Naive thymus-derived CD4-positive, alpha-beta T cell (primary cell): ENCODE data around the gene WDR49. TPM values are rescaled to one million over a fixed set of nuclear protein-coding genes. Genes with fewer than 3 reads are reported as not detected.

Experiments
- ATAC-seq: fragments of 150-1000 bp; cut with Tn5 transposase; 2 replicates; pipeline ENCODE4 v1.10.0; 2021; ENCODE audit warnings: mild to moderate bottlenecking, moderate library complexity
- CTCF ChIA-PET: fragments of 350-600 bp; sonication (Branson Sonifier 250); formaldehyde crosslinking; loops from one replicate; lab custom pipeline; 2021; ENCODE audit warnings: antibody characterized with exemption; lab: Charles Lee
- POLR2A ChIA-PET: fragments of 350-600 bp; sonication (Branson Sonifier 250); formaldehyde crosslinking; loops from one replicate; lab custom pipeline; 2021; ENCODE audit warnings: antibody characterized with exemption, inconsistent platforms; lab: Charles Lee
- DNase-seq, 9 donors: peaks; one replicate each; pipeline versions ENCODE4 v3.0.0 to v3.0.0-alpha.2; 2020 to 2022; ENCODE audit warnings: mixed read lengths in 1 of 9
- H3K27ac ChIP-seq: one replicate; pipeline ENCODE4 v1.7.0; 2013; ENCODE audit warnings: mild to moderate bottlenecking, low read depth, low read length, moderate library complexity
- H3K27me3 ChIP-seq, 2 donors: one replicate each; pipeline ENCODE4 v1.7.0; 2013; ENCODE audit warnings: low read length in 2 of 2, mild to moderate bottlenecking in 2 of 2, moderate library complexity in 2 of 2; ENCODE audit not compliant: control insufficient read depth in 2 of 2, insufficient read depth in 2 of 2
- H3K36me3 ChIP-seq, 3 experiments: 1 replicate in 2 of 3; 2 replicates in 1 of 3; pipeline ENCODE4 v1.7.0; 2013; ENCODE audit warnings: low read length in 3 of 3, mild to moderate bottlenecking in 3 of 3, moderate library complexity in 1 of 3; ENCODE audit not compliant: insufficient read depth in 3 of 3, control insufficient read depth in 2 of 3
- H3K4me1 ChIP-seq, 2 donors: one replicate each; pipeline ENCODE4 v1.7.0; 2013; ENCODE audit warnings: low read length in 2 of 2, mild to moderate bottlenecking in 2 of 2, moderate library complexity in 1 of 2; ENCODE audit not compliant: control insufficient read depth in 2 of 2, insufficient read depth in 2 of 2
- H3K4me3 ChIP-seq: 2 replicates; pipeline ENCODE4 v1.7.0; 2013; ENCODE audit warnings: mild to moderate bottlenecking, low read length
- H3K9me3 ChIP-seq, 3 experiments: 1 replicate in 2 of 3; 2 replicates in 1 of 3; pipeline ENCODE4 v1.7.0; 2013; ENCODE audit warnings: low read length in 3 of 3; ENCODE audit not compliant: control insufficient read depth in 2 of 3
- H3K27ac Mint-ChIP-seq, 9 donors: one replicate each; pipeline ENCODE4 v1.8.0; 2020 to 2022; ENCODE audit warnings: mixed read lengths in 9 of 9, mild to moderate bottlenecking in 8 of 9, moderate library complexity in 5 of 9, inconsistent platforms in 2 of 9
- H3K27me3 Mint-ChIP-seq, 5 donors: one replicate each; pipeline ENCODE4 v1.8.0; 2021 to 2022; ENCODE audit warnings: mixed read lengths in 5 of 5, mild to moderate bottlenecking in 1 of 5
- H3K36me3 Mint-ChIP-seq, 5 donors: one replicate each; pipeline ENCODE4 v1.8.0; 2020 to 2022; ENCODE audit warnings: mixed read lengths in 5 of 5, mild to moderate bottlenecking in 3 of 5, inconsistent platforms in 1 of 5
- H3K4me1 Mint-ChIP-seq, 7 donors: one replicate each; pipeline ENCODE4 v1.8.0; 2020 to 2022; ENCODE audit warnings: mixed read lengths in 7 of 7, mild to moderate bottlenecking in 3 of 7, inconsistent platforms in 1 of 7
- H3K4me3 Mint-ChIP-seq, 10 donors: one replicate each; pipeline ENCODE4 v1.8.0; 2020 to 2022; ENCODE audit warnings: mild to moderate bottlenecking in 10 of 10, mixed read lengths in 10 of 10, moderate library complexity in 6 of 10, inconsistent platforms in 2 of 10
- H3K9me3 Mint-ChIP-seq, 11 donors: one replicate each; pipeline ENCODE4 v1.8.0; 2020 to 2022; ENCODE audit warnings: mixed read lengths in 11 of 11, mild to moderate bottlenecking in 4 of 11, inconsistent platforms in 1 of 11, moderate library complexity in 1 of 11
- intact Hi-C, 2 donors: fragments of 100-400 bp; cut with micrococcal nuclease; formaldehyde crosslinking; loops; one replicate each; pipeline ENCODE4 v1.15.1; 2023
- polyA plus RNA-seq, 2 donors: library from polyadenylated mRNA; unstranded; fragments of 300-500 nt; fragmentation: Illumina TruSeq; gene quantifications; one replicate each; pipeline ENCODE4 v1.2.3, GENCODE V29; 2021
- total RNA-seq, 6 experiments: library from RNA in 5 of 6; stranded (reverse) in 5 of 6; gene quantifications; 1 replicate in 5 of 6; 2 replicates in 1 of 6; pipeline ENCODE4 v1.2.3 and lab custom pipeline; 2021 to 2026

WDR49 gene
- total and polyA plus RNA-seq, 7 experiments from 2014 or later: 0.11 to 2.4 (median 0.29) TPM; not detected in 2

DNA sequence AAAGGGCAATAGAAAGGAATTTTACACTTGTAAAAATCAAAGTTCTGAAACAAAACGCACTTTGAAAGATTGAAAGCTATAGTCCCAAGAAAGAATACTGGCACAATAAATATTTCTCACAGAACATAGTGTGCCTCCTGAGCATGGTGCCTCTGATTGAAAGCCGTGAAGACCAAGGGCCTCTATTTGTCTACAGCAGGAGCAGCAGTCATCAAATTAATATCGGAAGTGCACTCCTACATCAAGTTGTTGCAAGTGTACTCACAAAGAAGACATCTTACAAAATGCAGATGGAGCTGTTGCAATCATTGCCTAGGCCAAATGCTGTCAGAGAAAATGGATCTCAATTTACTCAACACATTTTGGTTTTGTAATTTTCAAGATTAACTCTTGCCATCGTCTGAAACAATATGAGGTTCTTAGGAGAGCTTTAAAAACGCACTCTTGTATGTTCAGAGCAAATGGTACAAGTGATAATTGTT, 9.2 kb upstream of the WDR49 start:
- H3K4me3 Mint-ChIP-seq: no peak overlapping the region
- H3K4me1 Mint-ChIP-seq: no peaks in the 10 kb centered on the region
- ATAC-seq: no peak

DNA sequence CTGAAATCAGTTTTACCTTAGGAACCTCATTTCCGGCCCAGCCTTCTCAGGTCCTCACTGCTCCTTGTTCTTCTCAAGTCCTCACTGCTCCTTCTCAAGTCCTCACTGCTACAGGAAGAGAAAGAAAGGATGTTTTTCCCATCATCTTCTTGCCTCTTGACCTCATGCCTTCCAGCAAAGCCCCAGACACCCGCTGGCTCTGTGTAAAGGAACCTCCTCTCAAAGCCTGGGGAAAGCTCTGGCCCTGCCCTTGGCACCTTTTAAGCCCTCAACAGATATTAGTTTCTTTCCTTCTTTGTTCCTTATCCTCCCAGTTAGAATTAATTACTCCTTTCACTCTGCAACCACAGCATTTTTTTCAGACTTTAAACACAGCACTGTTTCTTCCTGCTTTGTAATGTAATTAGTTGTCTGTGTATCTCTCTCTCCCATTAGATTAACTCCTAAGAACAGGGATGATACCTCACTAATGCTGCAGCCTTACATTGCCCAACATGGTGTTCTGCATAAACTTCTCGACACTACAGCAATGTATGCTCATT, 4.0 kb upstream of the WDR49 start:
- H3K4me1 ChIP-seq: no peaks in the 10 kb centered on the region
- intact Hi-C loops: no loop called here
- no peak overlapping the region for H3K4me3 Mint-ChIP-seq
- H3K9me3 Mint-ChIP-seq: peaks cover 0 to 5% (median 0%) of the 10 kb centered on the region in 11 donors
- CTCF ChIA-PET: no interaction called here
- H3K27ac ChIP-seq: no peak overlapping the region
- no peak overlapping the region for H3K4me3 ChIP-seq
- H3K36me3 ChIP-seq: no peaks in the 10 kb centered on the region
- POLR2A ChIA-PET: no interaction called here
- no peaks in the 10 kb centered on the region for H3K9me3 ChIP-seq
- H3K36me3 Mint-ChIP-seq: no peaks in the 10 kb centered on the region
- no peak for ATAC-seq
- peaks cover 0 to 6% (median 2%) of the 10 kb centered on the region in 7 donors for H3K4me1 Mint-ChIP-seq
- no peak overlapping the region for H3K27ac Mint-ChIP-seq
- H3K27me3 Mint-ChIP-seq: peaks cover 3 to 17% (median 8%) of the 10 kb centered on the region in 5 donors
- no peak for DNase-seq
- no peaks in the 10 kb centered on the region for H3K27me3 ChIP-seq

More for the DNA sequence above, 9.2 kb upstream of the WDR49 start:
- Histone ChIP-seq H3K4me3 (no peak overlapping the region), H3K4me1 (no peaks in the 10 kb centered on the region), H3K27ac (no peak overlapping the region), H3K36me3 (no peaks in the 10 kb centered on the region), H3K27me3 (no peaks in the 10 kb centered on the region), H3K9me3 (no peaks in the 10 kb centered on the region)
- H3K27me3 Mint-ChIP-seq: peaks cover 0 to 6% (median 3%) of the 10 kb centered on the region in 5 donors
- H3K36me3 Mint-ChIP-seq: peaks cover 0 to 3% (median 0%) of the 10 kb centered on the region in 5 donors
- no peak for DNase-seq
- POLR2A ChIA-PET: no interaction called here
- CTCF ChIA-PET: no interaction called here
- intact Hi-C loops: no loop called here
- H3K9me3 Mint-ChIP-seq: peaks cover 0 to 12% (median 3%) of the 10 kb centered on the region in 11 donors
- peak overlapping the region in 2 of 9 donors; percentile 14 for H3K27ac Mint-ChIP-seq

DNA sequence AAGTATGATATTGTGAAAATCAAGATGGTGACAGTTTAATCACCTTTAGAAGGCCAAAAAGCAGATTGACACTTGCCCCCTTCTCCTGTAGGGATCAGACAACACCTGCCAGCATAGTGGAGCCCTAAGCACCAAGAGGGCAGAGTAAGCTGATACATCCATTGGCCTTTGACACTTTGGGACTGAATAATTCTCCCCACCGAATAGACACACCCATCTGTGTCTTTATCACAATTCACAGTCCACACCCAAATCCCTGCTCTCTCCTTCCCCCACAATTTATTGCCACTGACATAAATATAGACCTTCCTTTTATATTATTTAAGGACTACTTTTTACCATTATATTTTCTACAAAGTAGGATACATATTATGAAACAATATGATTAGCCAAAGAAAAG, 3.1 kb upstream of the WDR49 start:
- ATAC-seq (no peak), DNase-seq (no peak)
- Histone ChIP-seq H3K27ac (no peak overlapping the region), H3K9me3 (no peaks in the 10 kb centered on the region), H3K27me3 (no peaks in the 10 kb centered on the region), H3K36me3 (no peaks in the 10 kb centered on the region), H3K4me3 (no peak overlapping the region), H3K4me1 (no peaks in the 10 kb centered on the region)
- no peak overlapping the region for H3K27ac Mint-ChIP-seq
- peaks cover 3 to 17% (median 8%) of the 10 kb centered on the region in 5 donors for H3K27me3 Mint-ChIP-seq
- H3K36me3 Mint-ChIP-seq: no peaks in the 10 kb centered on the region
- H3K4me1 Mint-ChIP-seq: peaks cover 0 to 6% (median 2%) of the 10 kb centered on the region in 7 donors
- POLR2A ChIA-PET: no interaction called here
- CTCF ChIA-PET: no interaction called here
- no peak overlapping the region for H3K4me3 Mint-ChIP-seq
- H3K9me3 Mint-ChIP-seq: peaks cover 0 to 5% (median 0%) of the 10 kb centered on the region in 11 donors
- intact Hi-C loops: no loop called here

DNA sequence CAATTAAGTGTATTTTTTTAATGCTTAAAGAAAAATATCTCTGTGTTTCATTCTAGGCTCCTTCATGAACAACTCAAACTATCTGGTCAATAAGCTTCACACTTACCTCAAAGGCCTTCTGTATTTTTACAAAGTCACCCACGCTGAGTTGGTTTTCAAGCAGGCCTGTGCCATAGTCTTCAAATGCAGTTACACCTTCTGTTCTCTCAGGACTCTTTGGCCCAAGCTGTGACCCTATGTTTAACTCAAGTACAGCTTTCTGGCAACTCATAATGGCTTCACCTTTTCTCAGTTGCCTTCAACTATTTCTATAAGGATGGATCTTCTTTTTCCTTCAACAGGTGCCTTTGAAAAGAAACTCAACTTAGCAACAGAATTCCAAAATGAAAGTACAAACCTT, 587 bp downstream of the WDR49 start:
- Histone ChIP-seq H3K27me3 (no peaks in the 10 kb centered on the region), H3K27ac (no peak overlapping the region), H3K4me3 (no peak overlapping the region), H3K36me3 (no peaks in the 10 kb centered on the region), H3K9me3 (no peaks in the 10 kb centered on the region), H3K4me1 (no peaks in the 10 kb centered on the region)
- CTCF ChIA-PET: no interaction called here
- H3K9me3 Mint-ChIP-seq: peaks cover 0 to 2% (median 0%) of the 10 kb centered on the region in 11 donors
- H3K36me3 Mint-ChIP-seq: no peaks in the 10 kb centered on the region
- H3K27ac Mint-ChIP-seq: no peak overlapping the region
- H3K4me3 Mint-ChIP-seq: no peak overlapping the region
- H3K27me3 Mint-ChIP-seq: peaks cover 3 to 14% (median 5%) of the 10 kb centered on the region in 5 donors
- H3K4me1 Mint-ChIP-seq: peaks cover 2 to 18% (median 11%) of the 10 kb centered on the region in 7 donors
- no peak for DNase-seq
- intact Hi-C loops: no loop called here
- POLR2A ChIA-PET: no interaction called here
- ATAC-seq: no peak

DNA sequence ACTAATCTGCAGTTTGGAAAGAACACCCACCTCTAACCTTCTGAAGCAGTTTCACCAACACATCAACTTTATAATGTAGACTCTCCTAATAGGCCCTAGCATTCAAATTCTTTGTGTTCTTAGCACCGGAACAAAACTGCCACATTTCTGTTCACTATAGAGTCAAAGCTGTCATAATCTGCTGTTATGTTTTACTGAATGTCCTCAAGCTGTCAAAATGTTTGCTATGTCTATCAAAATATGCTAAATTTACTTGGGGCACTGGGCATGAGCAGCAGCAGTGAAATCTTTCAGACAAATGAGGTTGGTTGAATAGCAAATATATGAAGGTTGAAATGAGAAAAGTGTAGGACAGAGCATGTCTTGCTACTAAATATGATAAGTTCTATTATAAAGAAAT, 1.9 kb downstream of the WDR49 start:
- ChIA-PET POLR2A (no interaction called here), CTCF (no interaction called here)
- no peak overlapping the region for H3K4me3 ChIP-seq
- ATAC-seq (no peak), DNase-seq (no peak)
- no peak overlapping the region for H3K27ac ChIP-seq
- intact Hi-C loops: no loop called here
- Mint-ChIP-seq H3K36me3 (no peaks in the 10 kb centered on the region), H3K9me3 (peaks cover 0 to 2% (median 0%) of the 10 kb centered on the region in 11 donors), H3K27ac (no peak overlapping the region), H3K4me1 (peaks cover 2 to 18% (median 11%) of the 10 kb centered on the region in 7 donors), H3K4me3 (no peak overlapping the region), H3K27me3 (peaks cover 0 to 5% (median 2%) of the 10 kb centered on the region in 5 donors)
- H3K27me3 ChIP-seq: no peaks in the 10 kb centered on the region
- no peaks in the 10 kb centered on the region for H3K9me3 ChIP-seq
- H3K36me3 ChIP-seq: no peaks in the 10 kb centered on the region
- H3K4me1 ChIP-seq: no peaks in the 10 kb centered on the region

DNA sequence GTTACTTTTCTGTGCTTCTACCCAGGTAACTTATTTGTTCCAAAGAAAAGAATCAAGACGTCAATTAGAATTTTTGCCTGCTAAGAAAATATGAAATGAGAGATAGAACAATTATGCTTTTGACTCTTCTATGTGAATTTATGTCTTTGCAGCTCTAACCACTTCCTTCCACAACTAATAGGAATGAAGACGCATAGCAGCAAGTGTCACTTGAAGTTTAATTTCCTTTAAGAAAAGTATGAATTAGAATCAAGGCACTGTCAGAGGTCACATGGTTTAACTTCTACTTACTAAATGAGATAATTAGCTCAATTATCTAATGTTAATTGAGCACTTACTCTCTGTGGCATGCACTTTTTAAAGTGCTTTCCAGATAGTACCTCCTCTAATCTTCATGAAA, 3.3 kb downstream of the WDR49 start:
- Mint-ChIP-seq H3K4me1 (peaks cover 2 to 18% (median 11%) of the 10 kb centered on the region in 7 donors), H3K36me3 (peaks cover 0 to 4% (median 4%) of the 10 kb centered on the region in 5 donors), H3K9me3 (peaks cover 1 to 6% (median 3%) of the 10 kb centered on the region in 11 donors), H3K4me3 (no peak overlapping the region), H3K27ac (no peak overlapping the region), H3K27me3 (peaks cover 0 to 11% (median 0%) of the 10 kb centered on the region in 5 donors)
- H3K4me1 ChIP-seq: no peaks in the 10 kb centered on the region
- no peaks in the 10 kb centered on the region for H3K36me3 ChIP-seq
- ATAC-seq: no peak
- no peaks in the 10 kb centered on the region for H3K27me3 ChIP-seq
- H3K9me3 ChIP-seq: no peaks in the 10 kb centered on the region
- CTCF ChIA-PET: no interaction called here
- no peak overlapping the region for H3K4me3 ChIP-seq
- DNase-seq: no peak
- no peak overlapping the region for H3K27ac ChIP-seq
- intact Hi-C loops: no loop called here
- POLR2A ChIA-PET: no interaction called here

DNA sequence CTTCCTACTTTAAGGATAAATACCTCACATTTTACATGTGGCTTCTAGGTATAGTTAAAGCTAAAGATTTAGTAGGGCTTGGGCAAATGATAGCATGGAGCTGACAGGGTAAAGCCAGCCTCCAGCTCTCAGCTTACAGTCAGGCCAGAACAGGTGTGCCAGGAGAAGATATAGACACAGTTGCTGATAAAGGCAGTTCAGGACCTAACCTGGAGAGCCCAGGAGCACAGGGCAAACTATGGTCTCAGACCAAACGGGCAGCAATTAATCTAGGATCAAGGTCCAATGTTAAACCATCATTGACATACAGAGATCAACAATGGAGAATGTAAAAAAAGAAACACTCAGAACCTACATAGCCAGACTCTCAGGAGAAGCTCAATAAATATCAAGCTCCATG, 4.0 kb downstream of the WDR49 start:
- peaks cover 0 to 12% (median 0%) of the 10 kb centered on the region in 5 donors for H3K27me3 Mint-ChIP-seq
- H3K4me1 Mint-ChIP-seq: peaks cover 2 to 18% (median 11%) of the 10 kb centered on the region in 7 donors
- intact Hi-C loops: no loop called here
- CTCF ChIA-PET: no interaction called here
- no peaks in the 10 kb centered on the region for H3K4me1 ChIP-seq
- H3K36me3 ChIP-seq: no peaks in the 10 kb centered on the region
- no peaks in the 10 kb centered on the region for H3K27me3 ChIP-seq
- no peak overlapping the region for H3K27ac ChIP-seq
- no peak for ATAC-seq
- peaks cover 0 to 5% (median 5%) of the 10 kb centered on the region in 5 donors for H3K36me3 Mint-ChIP-seq
- H3K9me3 Mint-ChIP-seq: peaks cover 2 to 9% (median 4%) of the 10 kb centered on the region in 11 donors
- no peak for DNase-seq
- no peak overlapping the region for H3K4me3 ChIP-seq
- H3K9me3 ChIP-seq: no peaks in the 10 kb centered on the region
- POLR2A ChIA-PET: no interaction called here
- H3K27ac Mint-ChIP-seq: no peak overlapping the region
- H3K4me3 Mint-ChIP-seq: no peak overlapping the region
